HepG2 (cell line): ENCODE measurements around the gene DNASE2. TPM values are rescaled to one million over a fixed set of nuclear protein-coding genes. Genes with fewer than 3 reads are reported as not detected.

ENCODE experiments used
- CSRNP1 ChIP-seq: sonication (generic); formaldehyde crosslinking; IDR thresholded peaks from 2 replicates; pipeline ENCODE4 v1.8.1; 2023; ENCODE audit warnings: mild to moderate bottlenecking, missing genetic modification reagents
- FOXM1 ChIP-seq: sonication (generic); formaldehyde crosslinking; IDR thresholded peaks from 2 replicates; pipeline ENCODE4 v1.5.0; 2020; ENCODE audit warnings: missing genetic modification reagents
- FOXP1 ChIP-seq, 2 experiments: fragments of 450-650 bp in 1 of 2; IDR thresholded peaks; 2 replicates each; pipeline ENCODE4 v1.6.1; 2017 to 2018; ENCODE audit warnings: antibody characterized with exemption in 1 of 2
- MNT ChIP-seq: fragments of 450-650 bp; IDR thresholded peaks from 2 replicates; pipeline ENCODE4 v1.6.1; 2016
- NFIB ChIP-seq: sonication (generic); formaldehyde crosslinking; IDR thresholded peaks from 2 replicates; pipeline ENCODE4 v1.9.0; 2021; ENCODE audit warnings: missing genetic modification reagents, mild to moderate bottlenecking, borderline replicate concordance
- PRMT3 ChIP-seq: sonication (generic); formaldehyde crosslinking; IDR thresholded peaks from 2 replicates; pipeline ENCODE4 v1.8.1; 2022; ENCODE audit warnings: low read depth, mild to moderate bottlenecking, moderate library complexity, missing genetic modification reagents, borderline replicate concordance
- SRSF1 ChIP-seq: fragments of 200-400 bp; formaldehyde crosslinking; optimal IDR thresholded peaks from 2 replicates; pipeline ENCODE3; 2017; ENCODE audit warnings: mild to moderate bottlenecking, low read depth, low read length, moderate library complexity
- TEF ChIP-seq: sonication (generic); formaldehyde crosslinking; IDR thresholded peaks from 2 replicates; pipeline ENCODE4 v1.5.0; 2020; ENCODE audit warnings: missing genetic modification reagents
- ZFX ChIP-seq: sonication (generic); formaldehyde crosslinking; IDR thresholded peaks from 2 replicates; pipeline ENCODE4 v1.4.0; 2020; ENCODE audit warnings: mild to moderate bottlenecking, low read depth, missing genetic modification reagents, moderate library complexity
- ZNF142 ChIP-seq: sonication (generic); formaldehyde crosslinking; IDR thresholded peaks from 2 replicates; pipeline ENCODE4 v1.4.0; 2020; ENCODE audit warnings: missing genetic modification reagents
- ZNF251 ChIP-seq: sonication (generic); formaldehyde crosslinking; IDR thresholded peaks from 2 replicates; pipeline ENCODE4 v1.9.0; 2021; ENCODE audit warnings: mild to moderate bottlenecking, missing genetic modification reagents
- ZNF687 ChIP-seq: sonication (generic); formaldehyde crosslinking; IDR thresholded peaks from 2 replicates; pipeline ENCODE4 v1.5.1; 2020; ENCODE audit warnings: mild to moderate bottlenecking, missing genetic modification reagents, moderate library complexity
- ZNF746 ChIP-seq: sonication (generic); formaldehyde crosslinking; IDR thresholded peaks from 2 replicates; pipeline ENCODE4 v1.8.0; 2022; ENCODE audit warnings: mild to moderate bottlenecking, missing genetic modification reagents
- ZSCAN12 ChIP-seq: sonication (generic); formaldehyde crosslinking; IDR thresholded peaks from 2 replicates; pipeline ENCODE4 v1.9.0; 2021; ENCODE audit warnings: mild to moderate bottlenecking, missing genetic modification reagents
- polyA plus RNA-seq, 8 experiments: library from polyadenylated mRNA; depleted of rRNA in 3 of 8; stranded (reverse) in 7 of 8; unstranded in 1 of 8; fragments of >200 nt; fragmentation: Illumina TruSeq in 4 of 8; extraction: Trizol in 4 of 8; gene quantifications; 2 replicates each; pipeline versions ENCODE4 v1.2.1 to v1.2.3, GENCODE V29; 2011 to 2016; ENCODE audit warnings: low read depth in 4 of 8, missing spikeins in 1 of 8, mixed read lengths in 1 of 8; ENCODE audit not compliant: insufficient read depth in 1 of 8
- total RNA-seq, 5 experiments: library from RNA; depleted of rRNA; stranded (reverse); fragments of >200 nt; fragmentation: Illumina TruSeq; extraction: Trizol; gene quantifications; 2 replicates each; pipeline ENCODE4 v1.2.3, GENCODE V29; 2016; ENCODE audit warnings: low read depth in 1 of 5

DNASE2 gene
- total and polyA plus RNA-seq, 2 of the 13 experiments (the other 11 are each of a cell fraction or from before 2014, with no cell fraction given): 7.5 to 16.2 TPM

GRCh38 chr19:12890787-12891552 lies 9.7 kb upstream of the DNASE2 start, which contains the start of gene GCDH (continued):
- TF ChIP-seq ZNF142 (CRISPR knock-in tag) (no peak), FOXM1 (CRISPR knock-in tag) (no peak), MNT (peak; percentile 20; the same call in 1 of the 2 replicates), NFIB (no peak), ZNF251 (CRISPR knock-in tag) (no peak), ZNF746 (CRISPR knock-in tag) (no peak), PRMT3 (no peak), ZFX (CRISPR knock-in tag) (peak; percentile 85), SRSF1 (peak; percentile 61), TEF (no peak), CSRNP1 (CRISPR knock-in tag) (no peak), ZNF687 (CRISPR knock-in tag) (peak; percentile 88), FOXP1 (IDR thresholded peaks at IDR 0.05) (no peak), FOXP1 (CRISPR knock-in tag; IDR thresholded peaks at IDR 0.05) (no peak), ZSCAN12 (CRISPR knock-in tag) (no peak)
